ENCODE data around the gene CMTR1.

DNA sequence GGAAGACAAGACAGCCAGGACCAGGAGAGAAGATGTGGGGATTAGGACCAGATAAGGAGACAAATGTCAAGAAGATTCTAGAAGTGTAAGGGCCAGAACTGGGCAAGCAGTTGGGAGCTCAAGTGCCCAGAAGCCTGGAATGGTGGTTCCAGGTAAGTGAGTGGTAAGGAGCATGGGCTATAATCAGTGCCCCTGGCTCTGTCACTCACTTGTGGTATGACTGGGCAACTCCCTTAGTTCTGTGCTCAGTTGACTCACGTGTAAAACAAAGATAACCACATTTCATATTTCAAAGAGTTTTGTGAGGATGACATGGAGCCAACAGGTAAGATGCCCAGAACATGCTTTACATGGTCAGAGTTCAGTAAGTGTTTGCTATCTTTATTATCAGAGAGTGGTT, 55.5 kb downstream of the CMTR1 start:
- no peak for TF ChIP-seq EZH2 (IDR thresholded peaks at IDR 0.05; ENCODE audit: low read length, unreplicated experiment)
- TF ChIP-seq, protein P1, sequence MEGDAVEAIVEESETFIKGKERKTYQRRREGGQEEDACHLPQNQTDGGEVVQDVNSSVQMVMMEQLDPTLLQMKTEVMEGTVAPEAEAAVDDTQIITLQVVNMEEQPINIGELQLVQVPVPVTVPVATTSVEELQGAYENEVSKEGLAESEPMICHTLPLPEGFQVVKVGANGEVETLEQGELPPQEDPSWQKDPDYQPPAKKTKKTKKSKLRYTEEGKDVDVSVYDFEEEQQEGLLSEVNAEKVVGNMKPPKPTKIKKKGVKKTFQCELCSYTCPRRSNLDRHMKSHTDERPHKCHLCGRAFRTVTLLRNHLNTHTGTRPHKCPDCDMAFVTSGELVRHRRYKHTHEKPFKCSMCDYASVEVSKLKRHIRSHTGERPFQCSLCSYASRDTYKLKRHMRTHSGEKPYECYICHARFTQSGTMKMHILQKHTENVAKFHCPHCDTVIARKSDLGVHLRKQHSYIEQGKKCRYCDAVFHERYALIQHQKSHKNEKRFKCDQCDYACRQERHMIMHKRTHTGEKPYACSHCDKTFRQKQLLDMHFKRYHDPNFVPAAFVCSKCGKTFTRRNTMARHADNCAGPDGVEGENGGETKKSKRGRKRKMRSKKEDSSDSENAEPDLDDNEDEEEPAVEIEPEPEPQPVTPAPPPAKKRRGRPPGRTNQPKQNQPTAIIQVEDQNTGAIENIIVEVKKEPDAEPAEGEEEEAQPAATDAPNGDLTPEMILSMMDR (conservative IDR thresholded peaks at IDR 0.05; ENCODE audit: low read depth, low read length), result no peak

Measured in PC-3 (cell line).